SK-N-SH (cell line): ENCODE results near the gene ELANE. TPM values are rescaled to one million over a fixed set of nuclear protein-coding genes. Genes with fewer than 3 reads are reported as not detected.

Experiments used
- CTCF ChIA-PET: fragments of 300-600, 350-600 bp; formaldehyde crosslinking; extraction: SDS; loops from one replicate; lab custom pipeline; 2021; lab: Yijun Ruan, JAX
- POLR2A ChIA-PET: fragments of 350-600 bp; sonication (Branson Sonifier 250); formaldehyde crosslinking; extraction: SDS; loops from one replicate; lab custom pipeline; 2020; ENCODE audit warnings: antibody characterized with exemption, inconsistent platforms; lab: Yijun Ruan, JAX
- DNase-seq: peaks from one replicate; pipeline ENCODE4 v3.0.0; 2012
- H2AFZ ChIP-seq: fragments of 200-600 bp; sonication (generic); 2 replicates; pipeline ENCODE4 v1.8.1; 2016; ENCODE audit warnings: antibody characterized with exemption, mild to moderate bottlenecking, low read depth
- H3F3A ChIP-seq: fragments of 200-600 bp; sonication (generic); replicated peaks from 2 replicates; pipeline ENCODE3; 2016; ENCODE audit warnings: antibody characterized with exemption, mild to moderate bottlenecking; ENCODE audit not compliant: insufficient read depth
- H3K27ac ChIP-seq, 2 experiments: fragments of 200-500 bp in 1 of 2; fragments of 200-600 bp in 1 of 2; sonication (Bioruptor generic) in 1 of 2; sonication (generic), shearing (Covaris generic) in 1 of 2; 2 replicates each; pipeline versions ENCODE4 v1.5.1 to v1.6.1; 2014 to 2016; ENCODE audit warnings: low read depth in 2 of 2, inconsistent platforms in 1 of 2, low read length in 1 of 2, mild to moderate bottlenecking in 1 of 2, mixed read lengths in 1 of 2
- H3K27me3 ChIP-seq: fragments of 200-600 bp; sonication (generic), shearing (Covaris generic); 2 replicates; pipeline ENCODE4 v1.6.1; 2016; ENCODE audit warnings: mixed run types; ENCODE audit not compliant: insufficient read depth
- H3K36me3 ChIP-seq, 2 experiments: fragments of 200-500 bp in 1 of 2; fragments of 200-600 bp in 1 of 2; sonication (Bioruptor generic) in 1 of 2; sonication (generic) in 1 of 2; replicated peaks in 1 of 2; 2 replicates each; pipeline versions ENCODE3 to v1.5.1; 2014 to 2016; ENCODE audit warnings: low read length in 1 of 2, mild to moderate bottlenecking in 1 of 2; ENCODE audit not compliant: insufficient read depth in 2 of 2, control insufficient read depth in 1 of 2
- H3K4me1 ChIP-seq, 2 experiments: fragments of 200-500 bp in 1 of 2; fragments of 200-600 bp in 1 of 2; sonication (Bioruptor generic) in 1 of 2; sonication (generic), shearing (Covaris generic) in 1 of 2; 2 replicates each; pipeline versions ENCODE4 v1.5.1 to v1.6.1; 2014 to 2016; ENCODE audit warnings: low read depth in 1 of 2, low read length in 1 of 2, mixed run types in 1 of 2; ENCODE audit not compliant: insufficient read depth in 2 of 2, control insufficient read depth in 1 of 2
- H3K4me2 ChIP-seq: fragments of 200-600 bp; sonication (generic), shearing (Covaris generic); 2 replicates; pipeline ENCODE4 v1.6.1; 2017; ENCODE audit warnings: mixed run types
- H3K4me3 ChIP-seq, 2 experiments: fragments of 200-500 bp in 1 of 2; fragments of 200-600 bp in 1 of 2; sonication (Bioruptor generic) in 1 of 2; sonication (generic), shearing (Covaris generic) in 1 of 2; 2 replicates each; pipeline versions ENCODE4 v1.5.1 to v1.8.1; 2014 to 2016; ENCODE audit warnings: low read depth in 2 of 2, inconsistent platforms in 1 of 2, low read length in 1 of 2, mild to moderate bottlenecking in 1 of 2, mixed read lengths in 1 of 2, moderate library complexity in 1 of 2
- H3K79me2 ChIP-seq: fragments of 200-600 bp; sonication (generic); 2 replicates; pipeline ENCODE4 v1.8.1; 2017; ENCODE audit warnings: mild to moderate bottlenecking; ENCODE audit not compliant: insufficient read depth
- H3K9ac ChIP-seq: fragments of 200-600 bp; sonication (generic); 2 replicates; pipeline ENCODE4 v1.6.1; 2017; ENCODE audit warnings: mixed run types
- H3K9me2 ChIP-seq: fragments of 200-600 bp; sonication (generic); 2 replicates; pipeline ENCODE4 v1.6.1; 2017; ENCODE audit warnings: mixed run types
- H3K9me3 ChIP-seq: fragments of 200-600 bp; sonication (generic); 2 replicates; pipeline ENCODE4 v1.6.1; 2017; ENCODE audit warnings: mixed run types, mild to moderate bottlenecking, moderate library complexity
- H4K20me1 ChIP-seq: fragments of 200-600 bp; sonication (generic); 2 replicates; pipeline ENCODE4 v1.6.1; 2017; ENCODE audit warnings: mild to moderate bottlenecking, mixed run types; ENCODE audit not compliant: insufficient read depth
- CTCF ChIP-seq: fragments of 200-600 bp; sonication (generic); IDR thresholded peaks from 2 replicates; pipeline ENCODE4 v1.6.1; 2017; ENCODE audit warnings: antibody characterized with exemption, mild to moderate bottlenecking, moderate library complexity
- GATA2 ChIP-seq: sonication (generic); formaldehyde crosslinking; IDR thresholded peaks from 2 replicates; pipeline ENCODE4 v1.5.0; 2020; ENCODE audit warnings: mild to moderate bottlenecking, missing genetic modification reagents
- NRF1 ChIP-seq: IDR thresholded peaks from 2 replicates; pipeline ENCODE4 v1.6.1; 2012; ENCODE audit warnings: low read depth, mild to moderate bottlenecking, low read length
- POLR2AphosphoS5 ChIP-seq: IDR thresholded peaks from 2 replicates; pipeline ENCODE4 v1.6.1; 2012; ENCODE audit warnings: low read depth, low read length
- RAD21 ChIP-seq: IDR thresholded peaks from 2 replicates; pipeline ENCODE4 v1.6.1; 2012; ENCODE audit warnings: mild to moderate bottlenecking, low read length
- SMC3 ChIP-seq: IDR thresholded peaks from 2 replicates; pipeline ENCODE4 v1.6.1; 2012; ENCODE audit warnings: low read depth, low read length, improper control_type of control experiment
- TCF12 ChIP-seq: IDR thresholded peaks from 2 replicates; pipeline ENCODE4 v1.4.0; 2012
- TEAD4 ChIP-seq: IDR thresholded peaks from 2 replicates; pipeline ENCODE4 v1.4.0; 2012; ENCODE audit warnings: mild to moderate bottlenecking, borderline replicate concordance; ENCODE audit not compliant: insufficient read depth
- YY1 ChIP-seq: IDR thresholded peaks from 2 replicates; pipeline ENCODE4 v1.4.0; 2012; ENCODE audit warnings: low read depth, mild to moderate bottlenecking
- WGBS: methylation state at CpG from one replicate; pipeline ENCODE4 v1.1.6; 2017; ENCODE audit warnings: low lambda C conversion rate; 5-methylcytosine and 5-hydroxymethylcytosine counted together
- polyA plus RNA-seq, 3 experiments: library from polyadenylated mRNA; depleted of rRNA; stranded (reverse); fragments of >200 nt; gene quantifications; 2 replicates each; pipeline ENCODE4 v1.2.3, GENCODE V29; 2012
- TF ChIP-seq, protein P1 (sequence below): IDR thresholded peaks from 2 replicates; pipeline ENCODE4 v1.6.1; 2012; ENCODE audit warnings: mild to moderate bottlenecking, low read depth, low read length, moderate library complexity
- TF ChIP-seq, protein P2 (sequence below): IDR thresholded peaks from 2 replicates; pipeline ENCODE4; 2012
- TF ChIP-seq, protein P3 (sequence below): IDR thresholded peaks from 2 replicates; pipeline ENCODE4 v1.4.0; 2012; ENCODE audit warnings: low read depth, borderline replicate concordance

ELANE gene
- polyA plus RNA-seq, 1 of the 3 experiments (the other 2 are of a cell fraction) = not detected

- no peak for DNase-seq
- peaks cover 6% of the 10 kb centered on the region for H3F3A ChIP-seq
- H3K9me3 ChIP-seq = no peaks in the 10 kb centered on the region
- H3K79me2 ChIP-seq = no peaks in the 10 kb centered on the region; the same call in 1 of the 2 replicates
- H4K20me1 ChIP-seq = no peaks in the 10 kb centered on the region
- TF ChIP-seq TEAD4 (no peak), NRF1 (no peak), YY1 (no peak), TCF12 (no peak), CTCF (no peak), RAD21 (no peak), POLR2AphosphoS5 (no peak), SMC3 (no peak), GATA2 (no peak)
- TF ChIP-seq, protein P1, sequence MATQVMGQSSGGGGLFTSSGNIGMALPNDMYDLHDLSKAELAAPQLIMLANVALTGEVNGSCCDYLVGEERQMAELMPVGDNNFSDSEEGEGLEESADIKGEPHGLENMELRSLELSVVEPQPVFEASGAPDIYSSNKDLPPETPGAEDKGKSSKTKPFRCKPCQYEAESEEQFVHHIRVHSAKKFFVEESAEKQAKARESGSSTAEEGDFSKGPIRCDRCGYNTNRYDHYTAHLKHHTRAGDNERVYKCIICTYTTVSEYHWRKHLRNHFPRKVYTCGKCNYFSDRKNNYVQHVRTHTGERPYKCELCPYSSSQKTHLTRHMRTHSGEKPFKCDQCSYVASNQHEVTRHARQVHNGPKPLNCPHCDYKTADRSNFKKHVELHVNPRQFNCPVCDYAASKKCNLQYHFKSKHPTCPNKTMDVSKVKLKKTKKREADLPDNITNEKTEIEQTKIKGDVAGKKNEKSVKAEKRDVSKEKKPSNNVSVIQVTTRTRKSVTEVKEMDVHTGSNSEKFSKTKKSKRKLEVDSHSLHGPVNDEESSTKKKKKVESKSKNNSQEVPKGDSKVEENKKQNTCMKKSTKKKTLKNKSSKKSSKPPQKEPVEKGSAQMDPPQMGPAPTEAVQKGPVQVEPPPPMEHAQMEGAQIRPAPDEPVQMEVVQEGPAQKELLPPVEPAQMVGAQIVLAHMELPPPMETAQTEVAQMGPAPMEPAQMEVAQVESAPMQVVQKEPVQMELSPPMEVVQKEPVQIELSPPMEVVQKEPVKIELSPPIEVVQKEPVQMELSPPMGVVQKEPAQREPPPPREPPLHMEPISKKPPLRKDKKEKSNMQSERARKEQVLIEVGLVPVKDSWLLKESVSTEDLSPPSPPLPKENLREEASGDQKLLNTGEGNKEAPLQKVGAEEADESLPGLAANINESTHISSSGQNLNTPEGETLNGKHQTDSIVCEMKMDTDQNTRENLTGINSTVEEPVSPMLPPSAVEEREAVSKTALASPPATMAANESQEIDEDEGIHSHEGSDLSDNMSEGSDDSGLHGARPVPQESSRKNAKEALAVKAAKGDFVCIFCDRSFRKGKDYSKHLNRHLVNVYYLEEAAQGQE = no peak
- TF ChIP-seq, protein P2, sequence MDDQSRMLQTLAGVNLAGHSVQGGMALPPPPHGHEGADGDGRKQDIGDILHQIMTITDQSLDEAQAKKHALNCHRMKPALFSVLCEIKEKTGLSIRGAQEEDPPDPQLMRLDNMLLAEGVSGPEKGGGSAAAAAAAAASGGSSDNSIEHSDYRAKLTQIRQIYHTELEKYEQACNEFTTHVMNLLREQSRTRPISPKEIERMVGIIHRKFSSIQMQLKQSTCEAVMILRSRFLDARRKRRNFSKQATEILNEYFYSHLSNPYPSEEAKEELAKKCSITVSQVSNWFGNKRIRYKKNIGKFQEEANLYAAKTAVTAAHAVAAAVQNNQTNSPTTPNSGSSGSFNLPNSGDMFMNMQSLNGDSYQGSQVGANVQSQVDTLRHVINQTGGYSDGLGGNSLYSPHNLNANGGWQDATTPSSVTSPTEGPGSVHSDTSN = no peak
- TF ChIP-seq, protein P3, sequence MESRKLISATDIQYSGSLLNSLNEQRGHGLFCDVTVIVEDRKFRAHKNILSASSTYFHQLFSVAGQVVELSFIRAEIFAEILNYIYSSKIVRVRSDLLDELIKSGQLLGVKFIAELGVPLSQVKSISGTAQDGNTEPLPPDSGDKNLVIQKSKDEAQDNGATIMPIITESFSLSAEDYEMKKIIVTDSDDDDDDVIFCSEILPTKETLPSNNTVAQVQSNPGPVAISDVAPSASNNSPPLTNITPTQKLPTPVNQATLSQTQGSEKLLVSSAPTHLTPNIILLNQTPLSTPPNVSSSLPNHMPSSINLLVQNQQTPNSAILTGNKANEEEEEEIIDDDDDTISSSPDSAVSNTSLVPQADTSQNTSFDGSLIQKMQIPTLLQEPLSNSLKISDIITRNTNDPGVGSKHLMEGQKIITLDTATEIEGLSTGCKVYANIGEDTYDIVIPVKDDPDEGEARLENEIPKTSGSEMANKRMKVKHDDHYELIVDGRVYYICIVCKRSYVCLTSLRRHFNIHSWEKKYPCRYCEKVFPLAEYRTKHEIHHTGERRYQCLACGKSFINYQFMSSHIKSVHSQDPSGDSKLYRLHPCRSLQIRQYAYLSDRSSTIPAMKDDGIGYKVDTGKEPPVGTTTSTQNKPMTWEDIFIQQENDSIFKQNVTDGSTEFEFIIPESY = no peak
- TF ChIP-seq, all 33 proteins: peak for 0
- Histone ChIP-seq H3K36me3 (peaks cover 11 to 62% of the 10 kb centered on the region in 2 experiments), H3K27me3 (no peaks in the 10 kb centered on the region), H3K4me1 (peaks cover 0 to 15% of the 10 kb centered on the region in 2 experiments; a peak in 1 of 4 replicates), H3K4me3 (no peak overlapping the region), H3K9me2 (no peaks in the 10 kb centered on the region), H3K27ac (no peak overlapping the region), H3K4me2 (no peak overlapping the region), H3K9ac (no peak overlapping the region), H2AFZ (no peak overlapping the region)
- WGBS = 98% methylated on average over 22 of the region's 51 CpGs
- ChIA-PET POLR2A (no interaction called here), CTCF (no interaction called here)
Observed at GRCh38 chr19:884420-885211, 32.5 kb downstream of the ELANE start.
